Activated gamma-delta T cell (primary cell): ENCODE data around the gene TBL3.

Experiments used
- DNase-seq: peaks from one replicate; lab custom pipeline; 2025; lab: John Stamatoyannopoulos, UW

Gene TBL3

DNA sequence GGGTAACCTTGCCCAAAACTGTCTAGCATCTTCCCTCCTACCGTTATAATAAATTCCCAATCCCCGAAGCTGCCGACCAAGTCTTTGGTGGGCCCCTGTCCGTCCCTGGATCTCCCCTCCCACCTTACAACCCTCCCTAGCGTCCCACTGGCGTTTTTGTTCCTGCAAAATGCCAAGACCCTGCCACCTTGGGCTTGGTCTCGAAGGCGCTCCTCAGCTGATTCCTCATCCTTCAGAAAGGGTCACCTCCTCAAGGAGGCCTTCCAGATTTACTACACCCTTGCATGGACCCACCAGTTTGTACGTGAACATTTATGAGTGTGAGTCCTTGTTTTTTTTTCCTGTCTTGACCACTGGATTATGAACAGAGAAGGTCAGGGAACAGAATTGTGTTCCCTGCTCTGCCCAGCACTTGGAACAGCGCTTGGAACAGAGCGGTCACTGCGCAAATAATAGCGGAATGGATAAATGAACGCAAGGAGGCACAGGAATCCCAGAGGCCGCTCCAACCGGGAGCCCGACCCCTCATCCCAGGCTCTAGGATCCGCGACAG, 11.2 kb downstream of the TBL3 start:
- DNase-seq: no peak

DNA sequence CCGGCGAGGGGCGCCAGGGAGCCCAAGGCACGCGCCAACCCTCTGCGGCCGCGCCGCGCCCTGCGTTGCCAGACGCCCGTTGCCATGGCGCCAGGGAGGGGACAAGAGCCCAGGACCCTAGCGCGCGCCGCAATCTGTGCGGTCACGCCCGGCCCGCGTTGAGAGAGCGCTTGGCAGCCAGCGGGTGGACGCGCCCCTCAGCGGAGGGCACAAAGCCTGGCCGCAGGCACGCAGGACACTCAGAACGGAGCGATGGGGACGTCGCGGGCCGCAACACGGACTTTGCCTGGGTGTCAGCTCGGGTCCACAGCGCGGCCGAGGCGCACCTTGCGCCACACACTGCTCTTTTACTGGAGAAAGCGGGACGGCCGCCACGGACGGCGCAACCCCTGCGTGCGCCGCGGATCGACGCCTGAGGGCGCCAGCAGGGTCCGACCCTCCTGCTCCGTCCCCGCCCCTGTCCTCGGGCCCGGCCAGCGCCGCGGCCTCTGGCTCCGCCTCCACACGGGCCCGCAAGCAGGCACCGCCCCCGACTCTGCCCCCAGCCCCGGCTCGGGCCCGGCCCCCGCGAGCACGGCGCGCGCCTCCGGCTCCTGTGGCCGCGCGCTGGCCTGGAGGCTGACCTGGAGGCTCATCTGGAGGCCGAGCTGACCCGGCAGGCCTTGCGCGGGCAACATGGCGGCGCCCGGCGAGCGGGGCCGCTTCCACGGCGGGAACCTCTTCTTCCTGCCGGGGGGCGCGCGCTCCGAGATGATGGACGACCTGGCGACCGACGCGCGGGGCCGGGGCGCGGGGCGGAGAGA, 11.9 kb downstream of the TBL3 start, which contains the start of gene GFER:
Gene GFER, plus strand, starts transcription at position 650 of the 803 bp plus-strand sequence. Its CDS starts 26 bp downstream, at position 676.
- peak; percentile 59 for DNase-seq

DNA sequence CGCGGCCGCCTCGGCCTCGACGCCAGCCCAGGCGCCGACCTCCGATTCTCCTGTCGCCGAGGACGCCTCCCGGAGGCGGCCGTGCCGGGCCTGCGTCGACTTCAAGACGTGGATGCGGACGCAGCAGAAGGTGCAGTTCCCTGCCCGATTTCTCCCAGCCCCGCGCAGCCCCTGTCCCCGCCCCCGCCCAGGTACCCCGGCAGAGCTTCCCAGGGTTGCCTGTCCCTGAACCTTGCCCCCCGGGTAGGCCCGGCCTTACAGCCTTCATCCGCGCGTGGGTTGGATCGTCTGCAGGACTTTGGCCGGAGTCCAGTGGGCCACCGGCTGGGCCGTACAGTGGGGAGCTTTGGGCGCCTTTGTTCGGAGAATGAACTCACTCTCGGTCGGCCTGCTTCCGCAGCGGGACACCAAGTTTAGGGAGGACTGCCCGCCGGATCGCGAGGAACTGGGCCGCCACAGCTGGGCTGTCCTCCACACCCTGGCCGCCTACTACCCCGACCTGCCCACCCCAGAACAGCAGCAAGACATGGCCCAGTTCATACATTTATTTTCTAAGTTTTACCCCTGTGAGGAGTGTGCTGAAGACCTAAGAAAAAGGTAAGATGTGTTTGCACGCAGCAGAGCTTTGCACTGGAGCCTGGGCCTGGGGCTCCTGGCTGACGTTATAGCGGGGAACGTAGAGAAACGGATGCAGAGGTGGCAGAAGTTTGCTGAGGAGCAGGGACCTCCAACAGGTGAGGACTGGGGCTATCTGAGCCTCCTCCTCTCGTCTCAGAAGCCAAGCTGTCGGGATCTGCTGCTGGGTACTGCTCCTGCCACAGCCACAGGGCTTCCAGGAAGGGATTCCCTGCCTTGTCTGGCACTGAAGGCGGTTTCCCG, 12.7 kb downstream of the TBL3 start:
- DNase-seq: no peak

DNA sequence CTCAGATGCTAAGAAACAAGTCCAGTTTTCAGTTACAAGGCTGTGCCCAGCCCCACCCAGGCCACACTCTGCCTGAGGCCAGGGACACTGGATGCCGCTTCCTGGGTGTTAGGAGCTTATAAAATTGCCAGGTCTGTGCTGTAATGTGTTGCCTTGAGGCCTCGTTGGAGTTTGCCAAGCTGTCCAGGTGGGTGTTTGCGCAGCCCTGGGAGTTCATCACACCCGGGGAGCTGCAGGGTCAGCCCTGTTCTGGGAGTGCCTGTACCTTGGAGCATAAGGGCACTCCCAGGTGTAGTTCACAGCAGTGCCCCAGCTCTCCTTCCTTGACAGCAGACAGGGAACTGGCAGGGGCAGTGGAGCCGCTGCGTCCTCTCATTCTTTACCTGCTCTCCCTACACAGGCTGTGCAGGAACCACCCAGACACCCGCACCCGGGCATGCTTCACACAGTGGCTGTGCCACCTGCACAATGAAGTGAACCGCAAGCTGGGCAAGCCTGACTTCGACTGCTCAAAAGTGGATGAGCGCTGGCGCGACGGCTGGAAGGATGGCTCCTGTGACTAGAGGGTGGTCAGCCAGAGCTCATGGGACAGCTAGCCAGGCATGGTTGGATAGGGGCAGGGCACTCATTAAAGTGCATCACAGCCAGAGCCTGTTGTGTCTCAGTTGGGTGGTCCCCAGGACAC, 13.8 kb downstream of the TBL3 start:
- DNase-seq: no peak

DNA sequence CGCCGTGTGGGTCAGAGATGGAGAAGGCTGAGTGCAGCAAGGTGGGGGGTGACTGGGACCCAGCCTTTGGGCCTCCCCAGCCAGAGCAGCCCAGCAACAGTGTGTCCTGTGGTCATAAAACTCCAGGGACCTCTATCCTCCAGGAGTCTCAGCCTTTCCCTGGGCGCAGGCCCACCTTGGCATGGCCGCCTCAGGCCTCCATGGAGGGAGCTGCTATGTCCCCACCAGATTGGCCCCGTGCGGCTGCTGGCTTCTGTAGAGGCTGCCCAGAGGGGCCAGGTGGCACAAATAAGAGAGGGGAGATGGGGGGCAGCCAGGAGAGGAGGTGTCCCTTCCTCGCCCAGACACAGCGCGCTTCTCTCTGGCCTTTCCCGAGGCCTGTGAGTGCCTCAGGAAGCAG, 15.3 kb downstream of the TBL3 start:
- DNase-seq: no peak

DNA sequence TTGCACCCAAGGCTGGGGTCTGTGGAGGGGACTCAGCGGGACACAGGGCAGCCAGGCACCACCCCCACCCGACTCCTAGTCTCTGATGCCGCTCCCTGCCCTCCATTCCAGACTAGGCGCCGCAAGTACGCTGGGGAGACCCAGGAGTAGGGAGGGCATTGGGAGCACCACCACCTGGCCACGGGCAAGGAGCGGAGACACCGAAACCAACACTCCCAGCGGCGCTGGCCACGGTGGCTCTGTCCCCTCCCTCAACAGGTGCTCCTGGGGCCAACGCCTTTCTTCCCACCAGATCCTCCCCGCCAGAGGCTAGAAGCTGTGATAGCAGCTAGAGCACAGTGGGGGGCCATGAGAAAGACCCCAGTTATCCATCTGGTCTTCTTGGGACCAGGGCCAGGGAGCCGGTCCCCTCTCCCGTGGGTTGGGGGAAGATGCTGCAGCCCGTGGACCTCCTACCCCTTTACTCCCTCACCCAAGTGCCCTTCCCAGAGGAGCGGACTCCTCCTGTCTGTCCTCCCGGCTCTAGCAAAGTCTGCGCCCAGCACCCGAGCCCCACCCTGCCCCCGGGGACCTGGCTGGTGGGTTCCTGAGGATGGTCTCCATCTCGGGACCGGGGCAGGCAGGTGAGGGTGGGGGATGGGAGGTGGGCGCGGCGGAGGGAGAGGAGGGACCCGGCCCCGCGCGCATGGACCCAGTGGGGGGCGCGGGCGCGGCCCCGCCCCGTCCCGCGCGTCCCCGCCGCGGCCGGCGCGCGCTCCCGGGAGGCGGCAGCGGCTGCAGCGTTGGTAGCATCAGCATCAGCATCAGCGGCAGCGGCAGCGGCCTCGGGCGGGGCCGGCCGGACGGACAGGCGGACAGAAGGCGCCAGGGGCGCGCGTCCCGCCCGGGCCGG, 17.6 kb downstream of the TBL3 start, which contains the start of gene SYNGR3:
Gene SYNGR3, plus strand, starts transcription at position 762 of the 892 bp plus-strand sequence. CDS start 133 bp downstream, outside the sequence.
- no peak for DNase-seq

DNA sequence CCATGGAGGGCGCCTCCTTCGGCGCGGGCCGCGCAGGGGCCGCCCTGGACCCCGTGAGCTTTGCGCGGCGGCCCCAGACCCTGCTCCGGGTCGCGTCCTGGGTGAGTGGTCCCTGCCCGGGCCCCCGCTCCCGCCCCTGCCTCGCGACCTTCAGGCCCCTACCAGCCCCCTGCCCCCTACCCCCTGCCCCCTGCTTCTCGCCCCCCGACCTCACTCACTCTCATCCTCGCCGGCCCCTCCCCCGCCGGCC, 18.2 kb downstream of the TBL3 start:
- DNase-seq: no peak

DNA sequence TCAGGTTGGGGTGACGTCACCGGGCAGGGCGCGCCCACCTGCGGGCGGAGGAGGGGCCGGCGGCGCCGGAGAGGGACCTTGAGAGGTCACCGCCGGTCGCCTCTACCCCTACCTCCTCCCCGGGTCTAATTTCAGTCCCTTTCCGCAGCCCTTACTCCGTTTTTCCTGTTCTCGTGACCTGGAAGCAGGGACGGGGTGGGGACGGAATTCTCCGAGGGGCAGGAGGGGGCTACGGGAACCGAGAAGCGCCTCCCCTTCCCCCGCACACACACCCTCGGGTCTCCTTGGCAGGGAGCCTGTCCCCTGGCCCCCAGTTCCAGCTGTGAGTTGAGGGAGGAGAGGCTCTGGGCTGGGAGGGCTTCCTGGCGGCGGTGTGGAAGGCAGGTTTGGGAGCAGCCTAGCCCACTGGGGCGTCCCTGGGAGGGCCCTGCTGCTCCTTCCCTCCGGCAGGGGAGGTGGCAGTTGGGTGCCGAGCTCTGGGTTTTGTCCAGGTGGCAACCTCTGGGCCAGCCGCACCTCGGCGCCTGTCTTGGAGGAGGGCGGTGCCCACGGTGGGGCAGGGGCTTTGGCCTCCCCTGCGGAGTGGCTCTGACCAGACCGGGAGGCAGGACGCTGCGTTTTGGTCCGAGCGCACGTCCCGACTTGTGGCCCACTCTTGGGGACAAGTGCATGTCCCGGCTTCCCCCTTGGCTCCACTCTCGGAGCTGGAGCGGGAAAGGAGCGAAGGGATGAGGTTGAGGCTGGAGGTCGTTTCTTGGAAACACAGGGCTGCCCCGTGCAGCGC, 18.7 kb downstream of the TBL3 start:
- DNase-seq: no peak

DNA sequence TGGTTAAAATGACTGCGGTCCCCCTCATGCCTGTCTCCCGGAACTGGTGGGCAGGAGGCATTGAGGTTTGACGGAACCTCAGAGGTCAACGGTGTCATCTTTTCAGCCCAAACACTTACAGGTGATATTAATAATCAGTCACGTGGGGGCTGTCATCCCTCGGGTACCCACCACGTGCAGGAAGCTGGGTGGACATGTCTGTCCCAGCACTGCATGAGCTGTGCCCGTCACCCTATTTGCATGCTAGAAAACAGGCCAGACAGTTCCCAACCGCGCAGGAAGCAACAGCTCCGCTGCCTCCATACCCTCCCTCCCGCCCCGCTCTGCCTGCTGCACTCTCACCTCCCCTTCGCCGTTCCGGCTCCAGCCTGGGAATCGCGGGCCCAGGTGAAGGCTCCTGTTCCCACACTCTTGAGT, 19.3 kb downstream of the TBL3 start:
- no peak for DNase-seq

DNA sequence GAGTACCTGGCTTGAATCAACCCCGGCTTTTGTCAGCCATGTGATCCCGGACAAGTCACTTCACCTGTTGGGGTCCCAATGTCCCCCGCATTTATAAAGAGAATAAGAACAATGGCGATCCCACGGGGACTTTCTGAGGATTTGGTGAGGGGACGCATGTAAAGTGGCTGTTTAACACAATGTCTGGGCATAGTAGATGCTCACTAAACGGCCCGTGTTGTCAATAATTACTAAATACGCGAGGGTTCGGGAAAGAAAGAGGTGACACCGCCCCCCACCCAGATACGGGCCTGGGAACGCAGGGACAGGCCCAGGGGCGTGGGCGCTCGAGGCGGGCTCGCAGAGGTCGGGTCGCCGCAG, 19.7 kb downstream of the TBL3 start:
- DNase-seq: no peak

DNA sequence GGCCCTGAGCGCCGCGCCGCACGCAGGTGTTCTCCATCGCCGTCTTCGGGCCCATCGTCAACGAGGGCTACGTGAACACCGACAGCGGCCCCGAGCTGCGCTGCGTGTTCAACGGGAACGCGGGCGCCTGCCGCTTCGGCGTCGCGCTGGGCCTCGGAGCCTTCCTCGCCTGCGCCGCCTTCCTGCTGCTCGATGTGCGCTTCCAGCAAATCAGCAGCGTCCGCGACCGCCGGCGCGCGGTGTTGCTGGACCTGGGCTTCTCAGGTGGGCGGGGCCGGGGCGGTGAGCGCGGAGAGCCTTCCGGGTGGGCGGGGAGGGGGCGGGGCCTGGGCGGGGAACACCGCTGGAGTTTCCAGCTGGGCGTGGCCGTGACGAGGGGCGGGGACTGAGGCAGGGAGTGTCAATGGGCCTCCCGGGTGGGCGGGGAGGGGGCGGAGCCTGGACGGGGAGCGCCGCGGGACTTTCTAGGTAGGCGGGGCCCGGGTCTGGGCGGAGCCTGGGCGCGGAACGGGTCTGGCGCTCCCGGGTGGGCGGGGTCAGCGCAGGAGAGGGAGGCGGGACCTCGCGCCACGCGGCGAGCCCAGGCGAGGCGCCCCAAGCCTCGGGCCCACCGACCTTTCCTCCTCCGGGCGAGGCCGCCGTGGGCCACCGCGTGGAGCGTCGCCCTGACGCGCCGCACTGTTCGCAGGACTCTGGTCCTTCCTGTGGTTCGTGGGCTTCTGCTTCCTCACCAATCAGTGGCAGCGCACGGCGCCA, 20.3 kb downstream of the TBL3 start:
- DNase-seq: peak; percentile 99

DNA sequence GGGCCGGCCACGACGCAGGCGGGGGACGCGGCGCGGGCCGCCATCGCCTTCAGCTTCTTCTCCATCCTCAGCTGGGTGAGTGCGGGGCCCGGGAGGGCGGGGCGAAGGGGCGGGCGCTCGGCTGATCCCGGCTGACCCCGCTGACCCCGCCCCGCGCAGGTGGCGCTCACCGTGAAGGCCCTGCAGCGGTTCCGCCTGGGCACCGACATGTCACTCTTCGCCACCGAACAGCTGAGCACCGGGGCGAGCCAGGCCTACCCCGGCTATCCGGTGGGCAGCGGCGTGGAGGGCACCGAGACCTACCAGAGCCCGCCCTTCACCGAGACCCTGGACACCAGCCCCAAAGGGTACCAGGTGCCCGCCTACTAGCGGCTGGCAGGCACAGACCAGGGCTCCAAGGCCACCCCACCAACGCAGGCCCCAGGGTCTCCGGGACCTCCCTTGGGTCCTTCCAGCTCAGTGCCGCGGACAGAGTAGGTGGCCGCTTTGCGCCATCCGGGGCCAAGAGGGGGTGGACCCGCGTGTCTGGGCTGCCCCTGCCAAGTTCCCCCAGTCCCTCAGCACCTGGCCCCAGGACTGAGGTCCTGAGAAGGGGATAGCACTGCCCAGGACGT, 21.0 kb downstream of the TBL3 start:
- DNase-seq: no peak

DNA sequence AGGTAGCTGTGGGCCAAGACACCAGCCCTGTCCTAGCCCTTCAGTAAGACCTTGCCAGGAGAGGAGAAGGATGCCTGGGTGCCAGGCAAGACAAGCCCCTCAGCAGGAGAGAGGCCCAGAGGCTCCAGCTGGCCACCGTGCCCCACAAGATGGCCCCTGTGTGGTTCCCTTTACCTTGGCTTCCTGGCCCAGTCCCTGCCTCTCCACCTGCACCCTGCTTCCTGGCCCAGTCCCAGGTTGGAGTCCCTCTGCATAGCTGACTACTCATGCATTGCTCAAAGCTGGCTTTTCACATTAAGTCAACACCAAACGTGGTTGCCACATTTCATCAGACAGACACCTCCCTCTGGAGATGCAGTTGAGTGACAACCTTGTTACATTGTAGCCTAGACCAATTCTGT, 21.9 kb downstream of the TBL3 start:
- no peak for DNase-seq

DNA sequence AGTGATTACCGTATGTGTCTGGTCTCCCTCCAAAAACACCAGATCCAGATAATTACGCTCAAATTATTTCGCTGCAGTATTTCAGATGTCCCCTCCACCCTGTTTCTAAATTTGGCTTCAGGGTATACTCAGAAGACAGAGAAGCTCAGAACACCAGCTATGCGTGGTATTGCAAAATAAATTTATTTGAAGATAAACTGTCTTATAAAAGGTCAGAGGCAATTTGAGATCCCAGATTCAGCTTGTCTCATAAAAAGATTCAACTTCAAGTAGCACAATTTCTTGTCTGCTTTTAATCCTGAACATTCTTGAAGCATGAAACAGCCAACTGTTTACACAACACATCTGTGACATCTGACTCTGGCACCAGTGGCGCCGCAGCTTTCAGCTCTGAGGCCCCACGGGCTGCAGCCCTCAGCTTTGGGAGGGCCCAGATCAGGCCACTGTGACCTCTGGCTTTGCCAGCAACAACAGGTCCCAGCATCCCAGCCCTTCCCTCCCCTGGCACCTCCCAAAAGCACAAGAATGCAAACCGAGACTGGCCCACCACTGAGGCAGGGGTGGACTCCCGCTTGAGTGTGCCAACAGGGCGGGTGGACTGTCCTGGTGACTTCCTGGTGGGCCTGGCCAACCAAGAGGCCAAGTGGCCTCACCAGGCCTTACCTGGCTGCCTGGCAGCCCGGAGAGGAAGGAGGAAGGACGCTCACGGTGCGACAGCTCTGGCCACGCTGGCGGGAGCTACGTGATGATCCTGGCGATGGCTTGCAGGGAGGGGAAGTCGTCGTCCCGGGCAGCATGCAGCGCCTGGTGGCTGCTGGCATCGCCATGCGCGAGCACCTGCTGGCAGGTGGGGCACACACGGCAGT, 25.9 kb downstream of the TBL3 start:
- no peak for DNase-seq

DNA sequence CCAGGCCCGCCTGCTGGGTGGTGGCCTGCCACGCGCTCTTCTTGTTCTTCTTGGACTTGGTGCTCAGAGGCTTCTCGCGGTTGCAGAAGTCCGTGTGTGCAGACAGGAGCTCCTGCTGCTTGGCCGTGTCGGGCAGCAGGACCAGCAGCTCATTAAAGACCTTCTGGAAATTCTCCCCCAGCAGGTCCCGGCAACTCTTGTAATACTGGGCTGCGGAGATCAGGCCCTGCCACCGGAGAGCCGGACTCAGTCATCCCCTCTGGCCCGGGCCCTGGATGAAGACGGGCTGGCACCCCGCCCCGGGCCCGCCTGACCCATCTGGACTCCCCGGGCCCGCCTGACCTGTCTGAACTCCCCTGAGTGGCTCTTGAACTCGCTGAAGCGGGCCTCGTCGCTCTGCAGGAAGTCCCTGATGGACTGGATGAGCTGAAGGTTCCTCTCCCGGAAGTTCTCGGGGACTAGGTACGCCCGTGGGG, 26.5 kb downstream of the TBL3 start:
- no peak for DNase-seq

DNA sequence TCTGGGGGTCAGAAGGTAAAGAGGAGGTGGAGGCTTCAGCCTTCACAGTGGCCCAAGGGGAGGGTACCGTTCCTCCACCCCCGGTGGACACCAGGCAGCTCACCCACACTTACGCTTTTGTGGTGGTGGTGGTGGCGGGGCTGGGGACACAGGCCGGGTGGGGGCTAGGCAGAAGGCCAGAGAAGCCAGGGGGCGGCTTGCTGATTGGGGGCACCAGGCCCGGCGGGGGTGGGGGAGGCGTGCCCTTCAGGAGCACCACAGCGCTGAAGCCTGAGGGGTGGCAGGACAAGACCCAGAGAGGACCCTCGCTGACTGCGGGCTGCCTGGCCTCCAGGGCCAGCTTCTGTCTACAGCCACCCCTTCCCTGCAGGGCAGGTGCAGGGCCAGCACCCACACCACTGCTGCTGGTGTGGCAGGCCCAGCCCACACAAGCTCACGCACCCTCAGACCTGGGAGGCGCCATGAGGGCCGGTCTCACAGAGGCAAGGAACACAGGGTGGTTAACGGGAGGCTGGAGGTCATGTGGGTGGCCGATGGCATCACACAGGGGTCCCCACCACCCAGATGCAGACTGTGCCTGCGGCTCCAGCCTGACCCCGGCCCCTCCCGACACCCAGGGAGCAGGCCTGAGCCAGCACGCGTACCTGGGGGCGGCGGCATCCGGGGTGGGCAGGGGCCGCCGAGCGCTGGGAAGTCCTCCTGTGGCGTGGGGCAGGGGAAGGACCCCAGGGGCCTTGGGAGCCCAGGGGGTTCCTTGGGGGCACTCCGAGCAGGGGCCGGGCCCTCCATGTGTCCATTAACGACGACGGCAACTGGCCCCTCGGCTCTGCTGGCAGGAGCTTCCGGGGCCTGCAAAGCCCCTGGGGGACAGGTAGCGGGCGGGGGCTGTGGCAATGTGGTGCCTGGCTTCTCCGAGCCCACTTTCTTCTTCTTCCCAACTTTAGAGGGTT, 27.3 kb downstream of the TBL3 start:
- DNase-seq: no peak
